Right atrium auricular region (tissue), 2 donors: Measurements from ENCODE around the gene REEP6. TPM values are rescaled to one million over a fixed set of nuclear protein-coding genes. Genes with fewer than 3 reads are reported as not detected.

Source experiments
- DNase-seq: peaks from one replicate; pipeline ENCODE4 v3.0.0-alpha.2; 2019; ENCODE audit warnings: low spot score
- H3K27ac ChIP-seq, 2 donors: fragments of 200-600 bp; sonication (generic); 1 replicate in 1 of 2; 2 replicates in 1 of 2; pipeline ENCODE4 v1.5.1; 2016 to 2019
- H3K27me3 ChIP-seq, 2 donors: fragments of 200-600 bp; sonication (generic); one replicate each; pipeline versions ENCODE4 v1.5.1 to v1.6.0; 2017 to 2019
- H3K36me3 ChIP-seq: fragments of 200-600 bp; sonication (generic); one replicate; pipeline ENCODE4 v1.5.1; 2016
- H3K4me1 ChIP-seq, 2 donors: fragments of 200-600 bp; sonication (generic); one replicate each; pipeline versions ENCODE4 v1.5.1 to v1.6.0; 2017 to 2019
- H3K4me3 ChIP-seq, 2 donors: fragments of 200-600 bp; sonication (generic); 1 replicate in 1 of 2; 2 replicates in 1 of 2; pipeline ENCODE4 v1.5.1; 2017 to 2019; ENCODE audit warnings: mild to moderate bottlenecking in 1 of 2, moderate library complexity in 1 of 2
- H3K9me3 ChIP-seq, 2 donors: fragments of 200-600 bp; sonication (generic); one replicate each; pipeline ENCODE4 v1.5.1; 2019
- total RNA-seq, 2 donors: library from RNA; depleted of rRNA; stranded (reverse); fragments of >200 nt; gene quantifications; one replicate each; pipeline ENCODE4 v1.1.0, GENCODE V29; 2016
- TF ChIP-seq, protein P1 (sequence below), 2 donors: fragments of 200-600 bp; sonication (generic); IDR thresholded peaks; one replicate each; pipeline ENCODE4 v1.5.1; 2019; ENCODE audit warnings: antibody characterized with exemption in 2 of 2

REEP6 gene
- total RNA-seq, 2 donors from 2014 or later, result 1.3 to 2.3 TPM

DNA sequence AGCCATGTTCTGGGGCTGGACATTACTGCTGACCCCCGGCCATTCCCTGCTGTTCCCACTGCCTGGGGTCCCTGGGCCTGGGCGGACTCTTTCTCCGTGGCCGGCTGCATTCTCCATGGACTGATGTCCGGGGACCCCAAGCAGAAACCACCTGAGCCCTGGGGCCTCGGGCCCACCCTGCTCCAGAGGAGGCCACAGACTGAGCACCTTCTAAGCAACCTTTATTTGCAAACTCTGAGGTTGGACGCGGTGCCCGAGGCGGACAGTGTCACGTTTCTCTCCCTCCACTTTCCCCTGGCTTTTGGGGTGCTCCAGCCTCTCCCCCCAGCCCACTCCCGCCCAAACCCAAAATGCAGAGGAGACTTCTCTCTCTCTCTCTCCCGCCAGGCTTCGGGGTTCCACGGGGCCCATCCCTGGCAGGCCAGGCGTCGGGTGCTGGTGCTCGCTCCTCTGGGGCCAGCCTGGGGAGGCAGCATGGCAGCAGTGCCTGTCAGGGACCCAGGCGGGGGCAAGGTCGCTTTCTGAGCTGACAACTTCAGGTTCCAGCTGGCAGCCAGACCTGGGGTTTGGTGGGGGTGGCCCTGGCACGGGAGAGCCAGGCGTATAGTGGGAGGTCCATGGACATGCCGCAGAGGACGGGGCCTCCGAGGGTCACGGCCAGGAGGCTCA, 9.6 kb upstream of the REEP6 start:
- TF ChIP-seq, protein P1, sequence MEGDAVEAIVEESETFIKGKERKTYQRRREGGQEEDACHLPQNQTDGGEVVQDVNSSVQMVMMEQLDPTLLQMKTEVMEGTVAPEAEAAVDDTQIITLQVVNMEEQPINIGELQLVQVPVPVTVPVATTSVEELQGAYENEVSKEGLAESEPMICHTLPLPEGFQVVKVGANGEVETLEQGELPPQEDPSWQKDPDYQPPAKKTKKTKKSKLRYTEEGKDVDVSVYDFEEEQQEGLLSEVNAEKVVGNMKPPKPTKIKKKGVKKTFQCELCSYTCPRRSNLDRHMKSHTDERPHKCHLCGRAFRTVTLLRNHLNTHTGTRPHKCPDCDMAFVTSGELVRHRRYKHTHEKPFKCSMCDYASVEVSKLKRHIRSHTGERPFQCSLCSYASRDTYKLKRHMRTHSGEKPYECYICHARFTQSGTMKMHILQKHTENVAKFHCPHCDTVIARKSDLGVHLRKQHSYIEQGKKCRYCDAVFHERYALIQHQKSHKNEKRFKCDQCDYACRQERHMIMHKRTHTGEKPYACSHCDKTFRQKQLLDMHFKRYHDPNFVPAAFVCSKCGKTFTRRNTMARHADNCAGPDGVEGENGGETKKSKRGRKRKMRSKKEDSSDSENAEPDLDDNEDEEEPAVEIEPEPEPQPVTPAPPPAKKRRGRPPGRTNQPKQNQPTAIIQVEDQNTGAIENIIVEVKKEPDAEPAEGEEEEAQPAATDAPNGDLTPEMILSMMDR (IDR thresholded peaks at IDR 0.05), result no peak
- DNase-seq, result no peak

DNA sequence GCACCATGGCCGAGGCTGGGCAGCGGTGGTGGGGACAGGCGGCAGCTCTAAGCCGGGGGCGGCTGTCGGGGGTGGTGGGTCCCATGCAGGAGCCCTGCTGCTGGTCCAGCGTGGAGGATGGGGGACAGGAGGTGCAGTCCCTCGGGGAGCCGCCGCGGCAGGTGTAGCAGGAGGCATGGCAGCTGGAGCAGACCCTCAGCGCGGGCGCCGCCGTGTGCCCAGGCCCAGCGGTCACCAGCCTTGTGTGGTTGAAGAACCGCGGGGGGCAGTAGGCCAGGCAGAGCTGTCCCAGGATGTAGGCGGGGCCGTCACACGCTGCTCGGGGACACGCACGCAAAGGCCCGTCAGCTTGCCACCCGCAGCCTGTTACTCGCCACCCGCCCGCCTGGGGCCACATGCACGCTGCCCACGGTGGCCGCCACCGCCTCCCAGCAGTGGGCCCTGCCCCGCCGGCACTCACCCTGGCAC, 9.1 kb upstream of the REEP6 start:
- DNase-seq, result no peak

More for the DNA sequence above, 9.6 kb upstream of the REEP6 start:
- no peaks in the 10 kb centered on the region for H3K36me3 ChIP-seq
- H3K9me3 ChIP-seq, result no peaks in the 10 kb centered on the region
- H3K4me1 ChIP-seq, result peaks cover 2 to 17% of the 10 kb centered on the region in 2 donors
- no peak overlapping the region for H3K27ac ChIP-seq
- no peak overlapping the region for H3K4me3 ChIP-seq
- no peaks in the 10 kb centered on the region for H3K27me3 ChIP-seq

DNA sequence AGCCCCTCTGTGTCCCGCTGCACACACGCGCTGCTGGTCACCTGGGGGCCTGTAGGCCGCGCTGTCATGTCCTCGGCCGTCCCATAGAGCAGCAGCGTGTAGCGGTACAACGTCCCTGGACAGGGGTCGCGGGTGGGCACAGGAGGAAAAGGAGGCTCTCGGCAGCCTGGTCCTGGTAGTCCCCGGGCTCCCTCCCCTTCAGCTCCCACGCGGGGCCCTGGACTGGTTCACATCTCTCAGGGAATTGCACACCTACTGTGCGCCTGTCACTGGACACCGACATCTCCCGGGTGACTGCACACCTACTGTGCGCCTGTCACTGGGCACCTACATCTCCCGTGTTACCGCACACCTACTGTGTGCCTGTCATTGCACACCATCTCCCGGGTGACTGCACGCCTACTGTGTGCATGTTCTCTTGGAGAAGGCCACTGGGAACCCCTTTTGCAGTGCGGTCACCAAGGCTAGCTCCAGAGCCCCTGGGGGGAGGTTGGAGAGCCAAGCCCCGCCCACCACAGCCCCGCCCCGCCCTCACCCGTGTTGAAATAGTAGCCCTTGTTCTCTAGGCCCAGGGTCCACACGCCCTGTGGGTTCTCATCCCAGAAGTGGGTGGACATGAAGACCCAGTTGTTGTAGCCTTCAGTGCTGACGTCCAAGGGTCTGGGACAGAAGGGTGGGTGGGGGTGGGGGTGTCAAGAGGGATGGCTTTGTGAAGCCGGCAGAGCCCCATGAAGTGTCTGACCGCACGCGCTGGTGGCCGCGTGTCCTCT, 8.4 kb upstream of the REEP6 start:
- Histone ChIP-seq H3K27ac (no peak overlapping the region), H3K4me1 (peaks cover 2 to 13% of the 10 kb centered on the region in 2 donors), H3K36me3 (no peaks in the 10 kb centered on the region), H3K4me3 (no peak overlapping the region), H3K27me3 (no peaks in the 10 kb centered on the region), H3K9me3 (no peaks in the 10 kb centered on the region)
- DNase-seq, result no peak
- TF ChIP-seq, protein P1 (IDR thresholded peaks at IDR 0.05), result no peak

More for the DNA sequence above, 9.1 kb upstream of the REEP6 start:
- no peaks in the 10 kb centered on the region for H3K36me3 ChIP-seq
- TF ChIP-seq, protein P1 (IDR thresholded peaks at IDR 0.05), result no peak
- no peak overlapping the region for H3K27ac ChIP-seq
- H3K27me3 ChIP-seq, result no peaks in the 10 kb centered on the region
- H3K9me3 ChIP-seq, result no peaks in the 10 kb centered on the region
- peaks cover 2 to 17% of the 10 kb centered on the region in 2 donors for H3K4me1 ChIP-seq
- no peak overlapping the region for H3K4me3 ChIP-seq

DNA sequence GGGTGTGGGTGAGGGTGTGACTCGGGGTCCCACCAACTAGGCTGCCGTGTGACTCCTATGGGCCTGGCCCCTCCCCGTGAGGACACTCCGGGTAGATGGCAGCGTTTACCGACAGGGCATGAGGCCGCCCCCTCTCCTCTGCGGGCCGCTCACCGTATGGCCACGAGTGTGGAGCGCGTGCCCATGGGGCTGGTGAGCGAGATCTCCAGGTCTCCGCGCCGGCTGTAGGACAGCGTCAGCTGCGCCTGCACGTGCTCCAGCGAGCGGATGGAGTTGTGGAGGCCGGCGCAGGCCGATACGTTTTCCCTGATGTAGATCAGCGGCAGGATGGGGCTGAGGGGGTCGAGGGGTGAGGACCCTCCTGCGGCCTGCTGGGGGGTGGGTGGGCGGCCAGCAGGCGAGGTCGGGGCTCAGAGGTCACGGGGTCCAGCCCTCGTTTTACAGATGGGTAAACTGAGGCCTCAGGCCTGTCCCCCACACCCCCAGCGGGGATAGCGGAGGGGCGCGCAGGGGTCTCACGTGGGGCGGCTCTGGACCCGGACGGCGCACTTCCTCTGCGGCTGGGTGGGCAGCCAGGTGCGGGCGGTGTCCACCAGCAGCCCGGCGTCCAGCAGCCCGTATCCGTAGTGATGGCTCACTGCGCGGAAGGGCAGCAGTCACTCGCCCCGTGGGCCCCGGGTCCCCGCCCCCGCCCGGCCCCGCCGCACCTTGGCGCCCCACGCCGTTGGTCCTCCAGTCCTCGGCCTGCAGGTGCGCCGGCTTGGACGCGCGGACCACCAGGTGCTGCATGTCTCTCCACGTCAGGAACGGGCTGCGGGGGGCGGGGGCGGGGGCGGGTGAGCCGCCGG, 7.6 kb upstream of the REEP6 start:
- TF ChIP-seq, protein P1 (IDR thresholded peaks at IDR 0.05), result no peak
- no peaks in the 10 kb centered on the region for H3K9me3 ChIP-seq
- no peaks in the 10 kb centered on the region for H3K36me3 ChIP-seq
- no peak overlapping the region for H3K4me3 ChIP-seq
- H3K27me3 ChIP-seq, result no peaks in the 10 kb centered on the region
- DNase-seq, result no peak
- no peak overlapping the region for H3K27ac ChIP-seq
- H3K4me1 ChIP-seq, result peaks cover 0 to 5% of the 10 kb centered on the region in 2 donors

DNA sequence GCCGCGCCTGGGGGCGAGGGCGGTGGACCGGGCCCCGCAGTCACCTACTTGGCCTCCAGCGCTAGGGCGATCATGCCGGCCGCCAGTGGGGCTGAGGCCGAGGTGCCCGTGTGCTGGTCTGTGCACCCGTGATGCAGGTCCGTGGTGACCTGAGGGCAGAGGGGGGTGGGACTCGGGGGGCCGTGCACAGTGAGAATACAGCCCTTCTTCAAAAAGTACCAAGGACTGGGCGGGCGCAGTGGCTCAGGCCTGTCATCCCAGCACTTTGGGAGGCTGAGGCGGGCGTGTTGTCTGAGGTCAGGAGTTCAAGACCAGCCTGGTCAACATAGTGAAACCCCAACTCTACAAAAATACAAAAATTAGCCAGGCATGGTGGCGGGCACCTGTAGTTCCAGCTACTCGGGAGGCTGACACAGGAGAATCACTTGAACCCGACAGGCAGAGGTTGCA, 7.0 kb upstream of the REEP6 start:
- no peak for DNase-seq
- H3K9me3 ChIP-seq, result no peaks in the 10 kb centered on the region
- TF ChIP-seq, protein P1 (IDR thresholded peaks at IDR 0.05), result no peak
- H3K27me3 ChIP-seq, result no peaks in the 10 kb centered on the region
- H3K4me3 ChIP-seq, result no peak overlapping the region
- no peak overlapping the region for H3K27ac ChIP-seq
- no peaks in the 10 kb centered on the region for H3K36me3 ChIP-seq
- no peaks in the 10 kb centered on the region for H3K4me1 ChIP-seq
